OCI-LY7 (cell line): ENCODE results near the gene MAN1C1.

Experiments used
- EZH2phosphoT487 ChIP-seq: fragments of 200-600 bp; sonication (generic); IDR thresholded peaks from 2 replicates; pipeline ENCODE4 v1.6.1; 2018; ENCODE audit warnings: low read depth, borderline replicate concordance, mild to moderate bottlenecking, mixed run types, antibody characterized with exemption, low read length, moderate library complexity, mixed read lengths
- TF ChIP-seq, protein P1 (sequence below): fragments of 200-600 bp; sonication (generic); conservative IDR thresholded peaks from 2 replicates; pipeline ENCODE4 v1.5.1; 2014; ENCODE audit warnings: mild to moderate bottlenecking, antibody characterized with exemption, low read length, moderate library complexity, mixed read lengths

DNA sequence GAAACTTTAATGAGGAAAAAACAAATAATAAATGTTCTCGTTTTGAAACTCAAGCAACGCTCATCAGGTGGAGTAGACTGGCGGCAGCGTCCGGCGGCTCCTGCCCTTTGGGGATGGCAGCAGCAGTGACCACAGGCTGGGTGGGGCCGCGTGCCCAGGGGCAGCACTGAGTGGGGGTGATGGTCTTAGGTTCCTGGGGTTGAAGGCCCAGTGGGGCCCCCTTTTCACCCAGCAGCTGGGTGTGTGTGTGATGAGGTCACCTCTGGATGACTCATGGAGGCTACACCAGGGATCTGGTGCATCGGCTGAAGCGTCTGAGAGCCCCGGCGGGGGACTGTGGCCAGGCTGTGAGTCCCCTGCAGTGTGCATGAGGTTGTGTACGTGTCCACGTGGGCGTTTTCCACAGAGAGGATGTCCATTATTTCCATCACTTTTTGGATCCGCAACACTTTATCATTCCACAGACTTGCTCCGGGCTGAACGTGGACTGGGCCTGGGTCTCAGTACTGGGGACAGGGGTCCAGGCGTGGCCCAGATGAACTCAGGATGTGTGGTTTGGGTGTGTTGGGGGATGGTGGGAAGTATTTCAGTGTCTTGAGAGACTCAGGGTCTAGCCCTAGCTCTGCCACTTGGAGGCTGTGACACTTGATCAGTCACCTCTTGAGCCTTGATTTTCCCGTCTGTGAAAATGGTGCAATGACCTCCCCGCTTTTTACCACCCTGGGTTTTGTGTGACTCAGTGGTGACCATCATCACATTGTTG lies 47.6 kb upstream of the MAN1C1 start:
- no peak for TF ChIP-seq EZH2phosphoT487
- TF ChIP-seq, protein P1, sequence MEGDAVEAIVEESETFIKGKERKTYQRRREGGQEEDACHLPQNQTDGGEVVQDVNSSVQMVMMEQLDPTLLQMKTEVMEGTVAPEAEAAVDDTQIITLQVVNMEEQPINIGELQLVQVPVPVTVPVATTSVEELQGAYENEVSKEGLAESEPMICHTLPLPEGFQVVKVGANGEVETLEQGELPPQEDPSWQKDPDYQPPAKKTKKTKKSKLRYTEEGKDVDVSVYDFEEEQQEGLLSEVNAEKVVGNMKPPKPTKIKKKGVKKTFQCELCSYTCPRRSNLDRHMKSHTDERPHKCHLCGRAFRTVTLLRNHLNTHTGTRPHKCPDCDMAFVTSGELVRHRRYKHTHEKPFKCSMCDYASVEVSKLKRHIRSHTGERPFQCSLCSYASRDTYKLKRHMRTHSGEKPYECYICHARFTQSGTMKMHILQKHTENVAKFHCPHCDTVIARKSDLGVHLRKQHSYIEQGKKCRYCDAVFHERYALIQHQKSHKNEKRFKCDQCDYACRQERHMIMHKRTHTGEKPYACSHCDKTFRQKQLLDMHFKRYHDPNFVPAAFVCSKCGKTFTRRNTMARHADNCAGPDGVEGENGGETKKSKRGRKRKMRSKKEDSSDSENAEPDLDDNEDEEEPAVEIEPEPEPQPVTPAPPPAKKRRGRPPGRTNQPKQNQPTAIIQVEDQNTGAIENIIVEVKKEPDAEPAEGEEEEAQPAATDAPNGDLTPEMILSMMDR, result no peak
